HG02571 (cell line): ENCODE results near the gene LYRM1.
"Not testable (repeated sequence)": the region's sequence is repeated elsewhere in the genome, so short reads cannot be mapped to it uniquely, and the experiment has no call there.

Source experiments
- ATAC-seq: cut with Tn5 transposase; IDR thresholded peaks from one replicate; pipeline ENCODE4 v1.9.1; 2021; ENCODE audit warnings: mild to moderate bottlenecking, moderate library complexity; ENCODE audit not compliant: unreplicated experiment

LYRM1 gene, protein sequence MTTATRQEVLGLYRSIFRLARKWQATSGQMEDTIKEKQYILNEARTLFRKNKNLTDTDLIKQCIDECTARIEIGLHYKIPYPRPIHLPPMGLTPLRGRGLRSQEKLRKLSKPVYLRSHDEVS

DNA sequence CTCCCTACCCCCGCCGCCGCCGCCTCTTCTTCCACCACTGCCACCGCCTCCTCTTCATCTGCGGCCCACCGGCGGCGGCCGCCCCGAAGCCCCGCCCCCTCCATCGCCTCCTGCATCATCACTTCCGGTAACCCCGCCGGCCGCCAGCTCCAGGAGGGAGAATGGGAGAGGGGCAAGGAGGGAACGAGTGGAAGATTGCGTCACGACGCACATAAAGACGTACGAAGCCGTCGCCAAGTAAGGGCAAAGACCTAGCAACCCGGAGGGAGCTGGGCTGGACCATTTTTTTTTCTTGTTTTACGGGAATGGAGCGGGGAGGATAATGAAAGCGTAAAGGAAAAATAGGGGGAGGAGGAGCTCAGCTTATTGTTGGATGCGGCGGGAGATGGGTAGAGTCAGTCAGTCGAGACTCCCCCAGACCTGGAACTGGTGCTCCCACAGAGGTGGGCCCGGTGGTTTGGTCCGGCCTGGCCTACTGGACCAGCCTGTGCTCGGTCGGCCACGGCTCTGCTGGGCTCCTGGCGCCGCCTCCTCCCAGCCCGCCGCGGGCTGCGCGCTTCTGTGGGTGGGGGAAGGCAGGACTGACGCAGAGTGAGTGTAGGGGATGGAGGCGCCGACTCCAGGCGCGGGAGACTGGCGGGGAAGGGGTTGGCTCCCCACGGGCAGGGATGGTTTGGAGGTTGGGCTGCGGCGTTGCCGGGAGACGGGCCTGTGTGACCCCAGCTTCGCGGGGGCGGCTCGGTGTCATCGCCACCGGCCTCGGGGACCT, at the start of gene LYRM1, which contains the start of gene DCUN1D3:
LYRM1 (plus strand) TSS at position 473 of the 769 bp plus-strand sequence. CDS start 14,785 bp downstream, outside the sequence.
DCUN1D3 (minus strand) TSS at position 60 of the 769 bp plus-strand sequence. CDS start 37,820 bp downstream, outside the sequence.
- peak; percentile 70 for ATAC-seq

DNA sequence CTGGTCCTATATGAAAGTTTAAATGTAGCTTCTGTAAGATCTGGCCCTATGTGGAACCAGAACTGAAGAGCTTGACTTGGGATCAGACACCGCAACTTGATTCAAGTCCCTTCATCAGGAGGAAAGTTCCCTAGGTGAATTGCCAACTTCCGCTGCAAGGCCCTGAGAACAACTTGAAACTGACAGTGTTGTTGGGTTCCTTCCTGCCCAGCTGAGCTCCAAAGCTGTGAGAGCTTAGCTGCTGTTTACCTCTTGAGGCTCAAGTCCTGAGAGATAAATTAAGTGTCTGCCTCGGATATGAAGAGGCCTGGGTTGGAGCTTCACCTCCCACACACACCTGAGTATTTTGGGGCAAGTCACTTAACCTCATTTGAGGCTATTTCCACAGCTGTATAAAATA, 49.6 kb upstream of the LYRM1 start:
- ATAC-seq: no peak

DNA sequence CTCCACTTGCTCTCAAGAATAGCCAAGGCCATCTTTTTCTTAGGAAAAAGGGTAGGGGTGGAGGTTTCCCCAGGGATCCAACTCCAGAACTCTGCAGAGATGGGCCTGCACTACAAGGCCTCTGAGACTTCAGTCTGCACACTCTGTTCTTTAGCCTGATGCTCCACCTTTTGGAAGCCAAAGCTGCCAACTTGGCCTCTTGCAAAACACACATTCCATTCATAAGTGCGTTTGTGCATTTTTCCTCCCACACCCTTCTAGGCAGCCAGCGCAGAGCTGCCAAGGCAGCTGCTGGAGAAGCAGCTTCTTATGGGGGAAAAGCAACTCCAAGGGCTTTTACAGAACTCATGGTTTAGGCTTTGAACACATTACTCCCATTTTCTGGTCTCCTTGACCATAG, 49.0 kb upstream of the LYRM1 start:
- ATAC-seq: no peak

DNA sequence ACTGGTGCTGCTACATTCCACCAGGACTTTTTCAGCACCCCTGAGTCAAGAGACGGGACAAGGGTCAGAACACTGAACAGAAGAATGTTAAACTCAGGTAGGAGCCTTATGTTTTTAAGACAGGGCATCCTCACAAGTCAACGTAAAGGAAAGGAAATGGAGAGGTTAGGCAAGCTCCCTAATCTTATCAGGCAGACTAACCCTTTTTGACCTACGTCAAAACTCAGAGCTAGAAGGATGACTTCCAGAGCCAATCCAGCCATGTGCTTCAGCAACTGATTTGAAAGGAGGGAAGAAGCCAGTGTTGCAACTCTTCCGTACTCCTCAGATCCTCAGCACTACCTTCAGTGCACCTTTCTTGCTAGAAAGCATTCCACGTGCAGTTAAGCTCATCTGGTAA, 47.4 kb upstream of the LYRM1 start:
- no peak for ATAC-seq

DNA sequence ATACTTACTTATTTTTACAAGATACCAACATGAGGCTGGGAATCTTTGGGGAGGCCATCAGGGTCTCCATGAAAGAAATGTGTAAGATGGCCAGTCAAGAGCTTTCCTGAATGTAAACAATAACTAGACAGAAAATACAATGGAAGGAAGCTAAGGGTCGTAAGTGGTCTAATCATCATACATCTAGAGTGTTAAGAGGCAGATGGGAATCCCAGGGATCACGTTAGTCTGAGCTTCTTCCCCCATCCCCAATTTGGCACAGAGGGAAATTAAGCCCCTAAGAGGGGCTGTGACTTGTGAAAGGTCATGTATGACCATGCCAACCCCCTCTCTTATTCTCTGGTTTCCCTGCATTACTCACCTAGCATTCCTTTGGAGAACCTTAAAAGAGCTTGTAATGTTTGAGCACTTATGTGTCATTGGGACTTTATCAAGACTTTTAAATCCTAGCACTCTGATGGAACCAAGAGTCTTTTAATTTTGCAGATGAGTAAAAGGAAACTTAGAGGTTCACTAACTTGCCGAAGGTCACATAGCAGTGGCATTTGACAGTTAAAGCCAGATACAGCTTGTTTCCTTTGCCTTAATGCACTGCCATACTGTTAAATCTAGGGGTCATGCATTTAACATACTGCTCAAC, 46.5 kb upstream of the LYRM1 start:
- ATAC-seq: no peak

DNA sequence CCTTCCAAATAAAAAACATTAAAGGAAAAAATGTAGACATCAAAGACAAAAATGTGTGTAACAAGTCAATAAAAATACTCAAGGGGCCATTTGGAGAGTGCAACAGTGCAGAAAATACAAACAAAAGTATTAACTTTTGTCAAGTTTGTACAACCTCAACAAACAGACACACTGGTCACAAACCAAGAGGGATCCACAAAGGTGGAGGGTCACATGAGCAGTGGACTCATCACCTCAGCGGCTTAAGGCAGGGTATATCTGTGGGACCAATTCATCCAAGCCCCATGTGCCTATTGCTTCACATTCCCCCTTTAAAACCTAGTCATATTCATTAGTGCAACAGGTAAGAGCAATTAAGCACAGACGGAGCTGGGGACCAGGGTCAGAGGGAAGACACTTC, 45.6 kb upstream of the LYRM1 start:
- no peak for ATAC-seq

DNA sequence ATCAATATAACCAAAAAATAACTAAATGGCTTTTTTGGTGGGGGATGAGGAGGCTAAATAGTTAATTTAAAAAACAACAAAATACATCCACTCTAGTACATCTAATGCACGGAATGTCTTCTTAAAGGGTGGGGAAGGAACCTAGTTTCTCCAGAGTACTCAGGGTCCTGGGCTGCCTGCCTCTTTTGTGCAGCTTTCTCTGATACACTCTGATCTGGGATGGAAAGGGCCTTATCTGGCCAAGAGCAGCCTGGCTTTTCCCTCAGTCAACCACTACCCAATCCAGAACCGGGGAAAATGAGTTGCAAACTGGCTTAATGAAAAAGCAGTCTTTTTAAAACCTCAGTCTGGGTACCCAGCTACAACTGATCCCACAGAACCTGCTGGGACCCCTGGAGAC, 43.3 kb upstream of the LYRM1 start:
- no peak for ATAC-seq

DNA sequence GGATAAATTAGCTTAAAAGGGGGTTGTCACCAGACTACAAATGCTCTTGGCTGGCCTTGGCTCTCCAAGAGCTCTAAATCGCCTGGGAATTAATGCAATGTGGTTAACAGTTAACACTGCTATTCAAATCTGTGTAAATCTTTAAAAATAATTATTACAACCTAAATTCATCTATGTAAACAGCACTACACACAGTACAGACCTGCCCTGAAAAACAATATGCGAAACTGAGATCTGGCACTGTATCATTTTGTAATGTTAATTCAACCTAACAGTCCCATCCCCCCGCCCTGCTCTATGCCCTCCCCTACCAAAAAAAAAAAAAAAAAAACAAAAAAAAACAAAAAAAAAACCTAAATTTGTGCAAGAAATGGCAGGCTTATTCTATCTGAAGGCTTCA, 41.3 kb upstream of the LYRM1 start:
- no peak for ATAC-seq

DNA sequence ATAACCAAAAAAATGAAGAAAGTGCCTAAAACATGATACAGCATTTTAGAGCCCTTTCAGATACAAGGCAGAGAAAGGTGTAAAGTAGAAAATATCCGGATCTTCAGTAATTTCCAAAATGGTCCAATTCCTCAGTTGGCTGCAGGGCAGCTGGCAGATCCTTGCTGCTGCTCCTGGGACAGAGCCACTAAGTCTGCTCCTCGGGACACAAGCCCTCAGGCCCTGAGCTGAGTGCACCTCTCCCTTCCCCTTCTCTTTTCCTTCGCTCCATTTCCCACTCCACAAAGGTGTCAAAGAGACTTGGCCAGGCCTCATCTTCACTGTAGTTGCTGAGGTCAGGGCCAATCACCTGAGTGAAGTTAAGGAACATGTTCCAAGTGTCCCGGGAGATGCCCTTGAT, 40.9 kb upstream of the LYRM1 start:
- no peak for ATAC-seq

DNA sequence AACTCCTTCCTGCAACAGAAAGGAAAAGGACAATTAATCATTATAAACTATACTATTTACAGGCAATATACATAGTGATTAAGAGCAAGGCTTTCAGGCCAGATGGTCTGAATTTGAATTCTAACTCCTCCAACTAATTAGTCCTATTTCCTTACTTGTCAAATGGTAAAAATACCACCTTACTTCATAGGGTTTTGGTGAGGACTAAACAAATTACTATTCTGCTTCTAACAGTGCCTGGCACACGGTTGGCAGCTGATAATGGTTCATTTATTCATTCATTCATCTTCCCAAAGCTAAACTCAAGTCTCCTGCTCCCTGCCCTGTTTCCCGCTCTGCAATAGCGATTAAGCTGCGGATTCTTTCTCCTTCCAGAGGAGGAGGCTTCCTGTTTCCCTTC, 40.2 kb upstream of the LYRM1 start:
- ATAC-seq: no peak

DNA sequence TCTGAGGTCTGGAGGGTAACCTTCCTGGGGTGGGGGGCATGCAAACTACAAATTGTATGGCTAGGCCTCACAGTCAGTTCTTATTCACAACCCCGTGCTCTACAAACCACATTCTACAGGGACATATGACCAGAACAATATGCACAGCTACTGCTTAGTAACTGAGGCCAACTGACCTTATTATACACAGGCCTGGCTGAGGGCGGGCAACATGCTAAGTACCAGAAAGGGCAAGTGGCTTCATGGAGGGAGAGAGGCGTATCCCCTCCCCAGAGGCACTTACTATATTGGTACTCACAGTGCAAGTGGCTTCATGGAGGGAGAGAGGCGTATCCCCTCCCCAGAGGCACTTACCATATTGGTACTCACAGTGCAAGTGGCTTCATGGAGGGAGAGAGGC, 39.6 kb upstream of the LYRM1 start:
- ATAC-seq: not testable (repeated sequence)

DNA sequence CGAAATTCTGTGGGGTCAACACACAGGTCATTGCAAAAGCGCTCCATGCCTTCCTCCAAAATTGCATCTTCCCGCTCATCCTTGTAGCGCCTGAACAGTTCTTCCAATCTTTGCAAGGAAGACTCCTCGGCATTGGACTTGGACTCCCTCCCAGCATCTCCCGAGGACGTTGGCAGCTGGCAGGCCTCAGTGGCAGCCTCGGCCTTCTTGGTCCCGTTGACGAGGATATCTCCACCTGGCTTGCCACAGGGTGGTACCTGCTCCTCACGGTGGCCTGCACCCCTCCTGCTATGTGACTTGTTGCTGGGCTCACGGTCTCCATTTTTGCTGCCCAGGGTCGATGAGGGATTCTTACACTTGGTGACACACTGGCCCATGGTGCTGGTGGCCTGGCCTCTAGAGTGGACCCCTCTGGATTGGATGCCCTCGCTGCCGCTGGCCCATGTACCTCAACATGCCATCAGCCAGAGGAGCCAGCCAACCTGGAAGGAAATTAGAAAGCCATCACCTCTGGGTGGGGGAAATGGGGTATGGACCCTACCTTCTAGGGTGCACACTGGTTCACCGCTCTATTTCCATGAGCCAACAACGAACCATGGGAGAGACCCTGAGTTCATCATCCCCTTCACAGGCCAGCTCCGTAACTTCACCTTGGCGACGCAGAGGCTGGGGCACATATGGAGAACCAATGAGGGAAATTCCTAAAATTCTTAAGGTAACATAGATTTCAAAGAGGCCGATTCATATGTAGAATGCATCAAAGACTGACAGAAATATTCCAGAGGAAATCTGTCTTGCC, 38.2 kb upstream of the LYRM1 start:
- no peak for ATAC-seq

DNA sequence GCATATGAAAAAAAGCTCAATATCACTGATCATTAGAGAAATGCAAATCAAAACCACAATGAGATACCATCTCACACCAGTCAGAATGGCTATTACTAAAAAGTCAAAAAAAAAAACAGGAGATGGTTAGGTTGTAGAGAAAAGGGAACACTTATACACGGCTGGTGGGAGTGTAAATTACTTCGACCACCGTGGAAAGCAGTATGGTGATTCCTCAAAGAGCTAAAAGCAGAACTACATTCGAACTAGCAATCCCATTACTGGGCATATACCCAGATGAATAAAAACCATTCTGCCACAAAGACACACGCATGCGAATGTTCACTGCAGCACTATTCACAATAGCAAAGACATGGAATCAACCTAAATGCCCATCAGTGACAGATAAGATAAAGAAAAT, 36.2 kb upstream of the LYRM1 start:
- not testable (repeated sequence) for ATAC-seq

DNA sequence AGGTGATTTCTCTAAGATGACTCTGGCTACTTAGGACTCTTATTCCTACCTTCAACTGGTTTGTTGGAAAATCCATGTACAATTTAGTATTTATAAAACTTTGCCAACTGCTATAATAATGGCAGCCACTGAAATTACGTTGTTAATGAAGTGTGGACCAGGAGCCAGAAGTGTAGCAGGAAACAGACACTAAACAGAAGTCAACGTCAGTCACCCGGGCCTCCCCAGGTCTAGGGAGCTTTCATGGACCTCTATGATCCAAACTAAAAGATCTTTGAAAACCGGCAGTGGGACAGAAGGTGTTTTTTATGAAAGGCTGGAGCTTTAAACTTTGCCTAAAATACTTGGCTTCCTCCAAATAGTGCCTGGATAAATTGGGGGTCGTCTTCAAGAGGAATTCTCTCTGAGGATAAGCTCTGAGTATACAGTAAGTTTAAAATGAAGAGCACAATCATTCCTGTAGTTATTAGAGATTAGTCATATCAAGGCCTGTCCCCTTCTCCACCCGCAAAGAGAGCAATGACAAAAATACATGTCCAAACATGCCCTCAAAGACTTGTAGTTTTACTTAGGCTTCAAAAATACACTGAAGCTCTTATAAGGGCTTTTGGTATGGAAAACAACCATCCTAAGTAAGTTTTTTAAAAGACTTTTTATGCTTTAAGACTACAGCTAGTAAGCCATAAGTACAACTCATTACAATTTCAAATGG, 35.0 kb upstream of the LYRM1 start:
- peak; percentile 68 for ATAC-seq

DNA sequence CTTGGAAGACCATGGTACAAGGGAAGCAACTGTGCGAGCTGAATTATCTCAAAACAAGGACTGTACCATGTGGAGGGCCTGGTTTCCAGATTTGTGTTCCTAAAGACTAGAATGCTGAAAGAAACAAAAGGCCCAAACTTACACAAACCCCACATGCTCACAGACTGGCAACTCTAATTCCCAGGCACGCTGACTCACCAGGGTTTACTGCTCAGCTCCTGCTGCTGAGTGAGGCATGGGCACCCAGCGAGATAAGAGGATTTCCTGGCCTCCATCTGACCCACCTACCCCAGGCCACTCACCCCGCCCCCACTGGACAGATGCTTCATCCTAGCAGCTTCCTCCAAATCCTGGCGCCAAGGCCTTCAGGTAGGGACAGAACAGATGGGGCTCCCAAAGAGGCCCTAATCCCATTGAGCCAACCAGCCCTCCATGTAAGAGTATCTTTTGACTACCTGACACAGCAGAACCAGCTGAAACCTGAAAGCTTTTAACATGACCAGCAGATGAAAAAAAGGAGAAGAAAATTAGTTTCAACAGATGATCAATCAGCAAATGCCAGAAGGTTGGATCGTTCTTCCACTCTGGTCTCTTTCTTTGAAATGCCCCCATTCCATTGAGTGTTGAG, 34.3 kb upstream of the LYRM1 start:
- ATAC-seq: no peak

DNA sequence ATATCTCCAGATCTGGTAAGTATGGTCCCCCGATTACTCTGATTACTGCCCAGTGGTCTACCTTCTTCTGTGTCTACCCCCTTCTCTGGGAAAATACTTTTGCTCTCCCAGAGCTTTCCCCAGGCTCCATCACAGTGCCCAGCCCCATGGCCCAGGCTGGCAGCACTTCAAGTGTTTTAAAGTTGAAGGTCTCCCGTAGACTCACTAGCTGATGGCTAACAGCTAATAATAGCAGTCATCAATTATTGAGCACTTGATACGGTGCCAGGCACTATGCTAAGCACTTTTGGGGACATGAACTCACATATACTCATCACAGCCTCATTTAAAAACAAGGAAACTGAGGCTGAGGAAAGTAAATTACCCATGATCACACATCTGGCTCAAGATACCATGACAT, 33.8 kb upstream of the LYRM1 start:
- no peak for ATAC-seq

DNA sequence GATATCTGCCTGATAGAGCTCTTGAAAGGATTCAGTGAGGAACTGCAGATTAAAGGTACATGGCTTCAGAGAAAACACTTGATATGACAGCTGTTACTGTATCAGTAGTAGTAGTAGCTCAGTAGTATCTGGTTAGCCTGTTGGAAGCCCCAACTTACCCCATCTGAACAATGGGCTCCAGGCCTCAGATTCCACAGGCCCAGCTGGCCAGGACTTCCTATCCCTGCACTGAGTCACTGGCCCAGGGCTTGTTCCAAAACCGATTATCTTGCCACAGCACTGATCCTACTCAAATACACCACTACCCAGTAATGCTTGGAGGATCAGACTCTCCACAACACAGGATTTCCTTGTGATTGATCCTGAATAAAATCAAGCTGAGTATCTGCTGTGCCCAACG, 33.0 kb upstream of the LYRM1 start:
- no peak for ATAC-seq

DNA sequence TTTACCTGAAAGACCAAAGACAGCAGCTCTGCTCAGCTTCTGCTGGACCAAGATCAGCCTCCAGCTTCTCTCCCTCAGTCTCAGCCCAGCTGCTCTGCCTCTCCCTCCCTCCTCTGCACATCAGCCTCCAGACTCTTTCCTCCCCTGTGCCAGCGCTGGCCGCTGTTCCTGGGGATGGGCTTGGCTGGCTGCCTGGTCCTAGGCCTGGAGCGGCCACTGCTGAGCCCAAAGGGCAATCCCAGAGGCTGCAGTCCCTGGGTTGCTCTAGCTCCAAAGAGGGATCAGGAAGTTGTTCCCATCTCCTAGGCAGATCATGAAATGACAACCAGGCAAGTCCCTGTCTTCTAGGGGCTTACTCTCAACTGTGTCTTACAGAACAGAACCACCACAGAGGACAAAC, 31.7 kb upstream of the LYRM1 start:
- ATAC-seq: no peak

DNA sequence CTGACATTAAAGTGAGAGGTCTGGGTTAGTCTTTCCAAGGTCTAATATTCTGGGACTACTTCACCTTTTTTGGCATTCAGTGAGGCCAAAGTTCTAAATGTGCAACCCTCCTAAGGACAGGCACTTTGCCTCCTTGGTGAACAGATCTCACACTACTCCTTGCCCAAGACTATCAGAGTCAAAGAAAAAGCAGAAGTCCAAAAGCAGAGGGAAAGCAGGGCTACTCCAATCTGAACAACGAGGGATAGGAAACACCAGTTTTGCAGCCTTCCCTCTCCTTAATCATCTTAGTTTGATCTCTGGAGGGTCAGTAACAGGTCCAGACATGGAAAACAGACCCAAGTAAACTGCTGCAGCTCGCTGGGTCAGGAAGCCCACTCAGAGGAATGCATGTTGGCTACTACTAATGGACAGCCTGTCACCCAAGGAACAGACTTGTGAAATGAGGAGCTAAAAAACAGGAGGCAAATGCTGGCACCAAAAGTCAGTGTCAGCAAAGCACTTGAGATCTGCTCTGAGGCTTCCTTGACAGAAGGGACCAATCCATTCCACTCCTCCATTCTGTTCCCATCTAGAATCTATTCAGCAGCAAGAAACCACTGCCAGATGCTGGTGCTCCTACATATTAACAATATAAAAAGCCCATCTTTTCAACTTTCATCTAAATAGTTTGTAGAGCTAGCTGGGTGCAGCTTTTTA, 30.3 kb upstream of the LYRM1 start:
- ATAC-seq: no peak

DNA sequence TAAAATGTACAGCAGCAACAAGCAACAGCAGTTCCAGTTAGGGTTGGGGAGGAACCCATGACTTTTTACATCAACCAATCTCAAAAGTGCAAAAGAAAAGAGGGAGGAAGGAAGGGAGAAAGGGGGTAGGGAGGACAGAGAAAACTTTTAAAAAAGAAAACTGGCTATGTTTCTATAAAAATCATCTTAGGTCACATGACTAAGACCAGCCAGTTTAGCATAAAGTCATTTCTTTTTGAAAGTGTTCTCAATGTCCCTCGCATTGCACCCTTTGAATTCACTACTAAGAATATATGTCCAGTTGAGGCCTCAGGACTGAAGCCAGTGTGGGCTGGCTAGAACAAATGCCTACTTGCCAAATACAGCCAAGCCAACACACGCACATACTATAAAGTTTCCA, 29.3 kb upstream of the LYRM1 start:
- ATAC-seq: no peak
